HG03025 (cell line): ENCODE data around the gene SERPINA6.
"Not testable (repeated sequence)": the region's sequence is repeated elsewhere in the genome, so short reads cannot be mapped to it uniquely, and the experiment has no call there.

Experiments
- ATAC-seq: cut with Tn5 transposase; IDR thresholded peaks from one replicate; pipeline ENCODE4 v1.9.1; 2021; ENCODE audit warnings: mild to moderate bottlenecking, moderate library complexity; ENCODE audit not compliant: unreplicated experiment, low FRiP score

SERPINA6 gene

GRCh38 chr14:94322648-94323570 is at the start of gene SERPINA6:
Gene SERPINA6, minus strand, starts transcription at chr14:94323336. Its CDS starts 8,688 bp downstream, at chr14:94314648.
- ATAC-seq: no peak

GRCh38 chr14:94372021-94372605 is 49.0 kb upstream of the SERPINA6 start:
- ATAC-seq: no peak

GRCh38 chr14:94370524-94370910 is 47.4 kb upstream of the SERPINA6 start:
- no peak for ATAC-seq

- not testable (repeated sequence) for ATAC-seq
These were observed 46.8 kb upstream of the SERPINA6 start for GRCh38 chr14:94369766-94370523.

GRCh38 chr14:94368956-94369355 is 45.8 kb upstream of the SERPINA6 start:
- no peak for ATAC-seq

- no peak for ATAC-seq
These were observed 45.1 kb upstream of the SERPINA6 start for GRCh38 chr14:94368243-94368590.

- no peak for ATAC-seq
These were observed 44.5 kb upstream of the SERPINA6 start for GRCh38 chr14:94367347-94368242.

- ATAC-seq: no peak
These were observed 43.2 kb upstream of the SERPINA6 start, which contains the start of gene SERPINA2 for GRCh38 chr14:94366146-94366915. Gene SERPINA2, minus strand, starts transcription at chr14:94366698.

- no peak for ATAC-seq
These were observed 42.5 kb upstream of the SERPINA6 start for GRCh38 chr14:94365624-94366023.

- ATAC-seq: no peak
These were observed 41.8 kb upstream of the SERPINA6 start for GRCh38 chr14:94364964-94365363.

GRCh38 chr14:94364037-94364436 is 40.9 kb upstream of the SERPINA6 start:
- no peak for ATAC-seq

- no peak for ATAC-seq
These were observed 40.1 kb upstream of the SERPINA6 start for GRCh38 chr14:94363151-94363624.

- ATAC-seq: no peak
These were observed 39.5 kb upstream of the SERPINA6 start for GRCh38 chr14:94362614-94363133.

- ATAC-seq: no peak
These were observed 38.5 kb upstream of the SERPINA6 start for GRCh38 chr14:94361682-94362081.

GRCh38 chr14:94360945-94361565 is 37.9 kb upstream of the SERPINA6 start:
- ATAC-seq: no peak

GRCh38 chr14:94357166-94357565 is 34.0 kb upstream of the SERPINA6 start:
- no peak for ATAC-seq

- ATAC-seq: no peak
These were observed 33.4 kb upstream of the SERPINA6 start for GRCh38 chr14:94356379-94357056.

GRCh38 chr14:94355191-94355794 is 32.2 kb upstream of the SERPINA6 start:
- ATAC-seq: no peak
